ENCODE results near the gene C22orf15.

DNA sequence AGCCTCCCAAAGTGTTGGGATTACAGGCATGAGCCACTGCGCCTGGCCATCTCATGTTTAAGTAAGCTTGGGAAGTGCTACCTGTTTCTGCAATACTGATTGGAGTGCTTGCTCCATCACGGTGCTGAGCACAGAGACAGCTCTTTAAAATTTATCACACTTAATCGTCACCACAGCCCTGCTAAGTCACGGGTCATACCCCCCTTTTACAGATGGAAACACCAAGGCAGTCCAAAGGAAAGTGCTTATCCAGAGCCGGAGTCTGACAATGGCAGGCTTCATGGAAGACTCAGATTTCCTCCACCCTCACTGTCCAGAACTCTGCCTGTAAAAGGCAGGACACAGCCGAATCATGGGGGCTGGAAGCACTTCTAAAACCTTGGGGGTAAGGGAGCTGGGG lies 2.7 kb upstream of the C22orf15 start:
- TF ChIP-seq EZH2phosphoT487 (IDR thresholded peaks at IDR 0.05; ENCODE audit: borderline replicate concordance, low read depth, low read length) (no peak), CTCF (conservative IDR thresholded peaks at IDR 0.05; ENCODE audit: low read length) (no peak)
